Measurements from ENCODE around the gene C9orf43. TPM values are rescaled to one million over a fixed set of nuclear protein-coding genes. Genes with fewer than 3 reads are reported as not detected.

C9orf43 gene
- total and polyA plus RNA-seq, 5 experiments from 2014 or later, result 0.55 to 1.2 (median 0.95) TPM; not detected in 1

- ATAC-seq (no peak), DNase-seq (no peak)
- Mint-ChIP-seq H3K9me3 (no peaks in the 10 kb centered on the region), H3K36me3 (no peaks in the 10 kb centered on the region), H3K27me3 (no peaks in the 10 kb centered on the region), H3K4me1 (peaks cover 10 to 35% (median 23%) of the 10 kb centered on the region in 4 donors), H3K27ac (peak overlapping the region in 3 of 10 donors; percentile 7 to 71 (median 41)), H3K4me3 (no peak overlapping the region)
- POLR2A ChIA-PET, result no interaction called here
Measured at GRCh38 chr9:113477058-113477457, 66.5 kb downstream of the C9orf43 start.

DNA sequence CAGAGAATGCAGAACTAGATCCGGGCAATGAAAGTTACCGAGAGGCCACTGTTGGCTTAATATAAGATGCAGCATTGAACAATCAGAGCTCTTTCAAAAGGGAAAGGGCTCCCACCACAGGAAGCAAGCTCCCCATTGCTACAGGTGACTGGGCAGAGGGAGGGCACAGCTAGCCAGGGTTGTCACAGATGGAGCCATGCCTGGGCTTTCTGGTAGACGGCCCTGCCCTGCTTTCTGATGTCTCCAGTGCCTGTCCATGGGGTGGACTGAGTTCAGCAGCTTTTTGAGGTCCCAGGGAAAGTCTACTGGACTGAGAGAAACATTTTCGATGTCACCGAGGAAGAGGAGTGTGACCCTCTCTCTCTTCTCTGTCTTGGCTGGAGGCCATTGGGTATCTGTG, 67.1 kb downstream of the C9orf43 start:
- no peak for DNase-seq
- no peak for ATAC-seq
- H3K27ac Mint-ChIP-seq, result peak overlapping the region in 3 of 10 donors; percentile 5 to 71 (median 63)
- no peak overlapping the region for H3K4me3 Mint-ChIP-seq
- no peaks in the 10 kb centered on the region for H3K36me3 Mint-ChIP-seq
- POLR2A ChIA-PET, result no interaction called here
- peaks cover 8 to 35% (median 23%) of the 10 kb centered on the region in 4 donors for H3K4me1 Mint-ChIP-seq
- no peaks in the 10 kb centered on the region for H3K9me3 Mint-ChIP-seq
- no peaks in the 10 kb centered on the region for H3K27me3 Mint-ChIP-seq

- Mint-ChIP-seq H3K27ac (peak overlapping the region in 3 of 10 donors; percentile 3 to 17 (median 7)), H3K4me1 (peaks cover 8 to 35% (median 25%) of the 10 kb centered on the region in 4 donors), H3K36me3 (no peaks in the 10 kb centered on the region), H3K4me3 (peak overlapping the region in 6 of 10 donors; percentile 11 to 74 (median 35)), H3K9me3 (no peaks in the 10 kb centered on the region), H3K27me3 (no peaks in the 10 kb centered on the region)
- DNase-seq (peak in 8 of 10 donors; percentile 3 to 41 (median 24)), ATAC-seq (peak; percentile 65 to 76)
- POLR2A ChIA-PET, result interaction anchor here (0.8 kb wide), 1 partner anchor 13 kb away, joined by 3 read pairs; no protein-coding TSS in a partner anchor
Measured at GRCh38 chr9:113479174-113479621, 68.7 kb downstream of the C9orf43 start.

Other genes starting within 250 kb of the C9orf43 start
- 10 to 100 TPM; 31.3 to 33.5 TPM for gene FKBP15, start 189.5 kb upstream of the C9orf43 start, total RNA-seq
- 10 to 100 TPM in 1 of 3 donors, 1 to 10 TPM in 2; 7.2 to 14.4 (median 8.8) TPM for gene FKBP15, start 189.5 kb upstream of the C9orf43 start, polyA plus RNA-seq
- gene SLC31A1, start 189.2 kb upstream of the C9orf43 start, total RNA-seq, result 1 to 10 TPM; 3.7 to 4.4 TPM
- gene SLC31A1, start 189.2 kb upstream of the C9orf43 start, polyA plus RNA-seq, result 1 to 10 TPM; 2.0 to 4.7 (median 2.2) TPM
- gene CDC26, start 135.2 kb upstream of the C9orf43 start, total RNA-seq, result 10 to 100 TPM; 33.0 to 37.4 TPM
- 100 to 1,000 TPM; 148 to 193 (median 173) TPM for gene CDC26, start 135.2 kb upstream of the C9orf43 start, polyA plus RNA-seq
- gene PRPF4, start 135.1 kb upstream of the C9orf43 start, total RNA-seq, result 10 to 100 TPM; 16.6 to 17.2 TPM
- 10 to 100 TPM; 21.7 to 24.0 (median 23.0) TPM for gene PRPF4, start 135.1 kb upstream of the C9orf43 start, polyA plus RNA-seq
- under 1 TPM in 1 of 2 experiments, not detected in 1; 0.23 TPM for gene RNF183, start 107.4 kb upstream of the C9orf43 start, total RNA-seq
- gene RNF183, start 107.4 kb upstream of the C9orf43 start, polyA plus RNA-seq, result not detected
- 1 to 10 TPM in 1 of 2 experiments, under 1 TPM in 1; 0.96 to 1.2 TPM for gene WDR31, start 70.5 kb upstream of the C9orf43 start, total RNA-seq
- under 1 TPM; 0.21 to 0.62 (median 0.43) TPM for gene WDR31, start 70.5 kb upstream of the C9orf43 start, polyA plus RNA-seq
- under 1 TPM in 1 of 2 experiments, not detected in 1; 0.36 TPM for gene BSPRY, start 61.2 kb upstream of the C9orf43 start, total RNA-seq
- 1 to 10 TPM in 2 of 3 donors, under 1 TPM in 1; 0.52 to 1.3 (median 1.2) TPM for gene BSPRY, start 61.2 kb upstream of the C9orf43 start, polyA plus RNA-seq
- 10 to 100 TPM; 26.2 to 26.5 TPM for gene HDHD3, start 33.8 kb upstream of the C9orf43 start, total RNA-seq
- gene HDHD3, start 33.8 kb upstream of the C9orf43 start, polyA plus RNA-seq, result 10 to 100 TPM; 24.1 to 45.2 (median 35.1) TPM
- 10 to 100 TPM; 45.7 to 47.1 TPM for gene ALAD, start 9.5 kb upstream of the C9orf43 start, total RNA-seq
- 10 to 100 TPM; 19.2 to 29.4 (median 21.2) TPM for gene ALAD, start 9.5 kb upstream of the C9orf43 start, polyA plus RNA-seq
- 10 to 100 TPM; 59.5 to 64.2 TPM for gene POLE3, start 72 bp upstream of the C9orf43 start, total RNA-seq
- 100 to 1,000 TPM; 116 to 138 (median 125) TPM for gene POLE3, start 72 bp upstream of the C9orf43 start, polyA plus RNA-seq
- 10 to 100 TPM; 27.8 to 29.5 TPM for gene RGS3, start 53.0 kb downstream of the C9orf43 start, total RNA-seq
- 10 to 100 TPM; 17.9 to 33.4 (median 26.1) TPM for gene RGS3, start 53.0 kb downstream of the C9orf43 start, polyA plus RNA-seq

Measured in naive thymus-derived CD8-positive, alpha-beta T cell (primary cell).